Activated naive CD4-positive, alpha-beta T cell treated with anti-CD3 and anti-CD28 coated beads, Interleukin-2, amount 10 ng/mL, durations not matched to agents 7 days and 5 days (primary cell): ENCODE measurements around the gene PARG.
"Not testable (repeated sequence)": the region's sequence is repeated elsewhere in the genome, so short reads cannot be mapped to it uniquely, and the experiment has no call there.

Experiments
- CTCF ChIA-PET: fragments of 350-600 bp; sonication (Branson Sonifier 250); formaldehyde crosslinking; loops from one replicate; lab custom pipeline; 2021; ENCODE audit warnings: antibody characterized with exemption; lab: Charles Lee
- DNase-seq: peaks from one replicate; pipeline ENCODE4 v3.0.0-alpha.2; 2020
- H3K27ac Mint-ChIP-seq: one replicate; pipeline ENCODE4 v1.8.0; 2021; ENCODE audit warnings: mild to moderate bottlenecking, moderate library complexity, mixed read lengths
- H3K27me3 Mint-ChIP-seq: one replicate; pipeline ENCODE4 v1.8.0; 2021; ENCODE audit warnings: mild to moderate bottlenecking, mixed read lengths
- H3K36me3 Mint-ChIP-seq: one replicate; pipeline ENCODE4 v1.8.0; 2021; ENCODE audit warnings: mixed read lengths
- H3K4me1 Mint-ChIP-seq: one replicate; pipeline ENCODE4 v1.8.0; 2021; ENCODE audit warnings: mixed read lengths
- H3K4me3 Mint-ChIP-seq: one replicate; pipeline ENCODE4 v1.8.0; 2021; ENCODE audit warnings: mild to moderate bottlenecking, moderate library complexity, mixed read lengths
- H3K9me3 Mint-ChIP-seq: one replicate; pipeline ENCODE4 v1.8.0; 2021; ENCODE audit warnings: mixed read lengths

The PARG gene

DNA sequence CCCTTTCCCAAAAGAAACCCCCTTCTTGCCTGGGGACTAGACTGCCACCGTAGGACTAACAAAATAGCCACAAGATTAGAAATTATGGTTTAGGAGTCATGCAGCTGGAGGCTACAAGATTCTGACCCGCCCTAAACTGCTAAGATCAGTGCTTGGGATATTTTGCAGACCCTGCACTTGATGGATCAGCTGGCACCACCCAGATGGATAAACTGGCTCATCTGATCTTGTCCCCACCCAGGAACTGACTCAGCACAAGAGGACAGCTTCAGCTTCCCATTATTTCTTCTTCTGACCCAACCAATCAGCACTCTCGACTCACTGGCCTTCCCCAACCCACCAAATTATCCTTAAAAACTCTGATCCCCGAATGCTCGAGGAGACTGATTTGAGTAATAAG is 10.6 kb downstream of the PARG start:
- not testable (repeated sequence) for H3K9me3 Mint-ChIP-seq

DNA sequence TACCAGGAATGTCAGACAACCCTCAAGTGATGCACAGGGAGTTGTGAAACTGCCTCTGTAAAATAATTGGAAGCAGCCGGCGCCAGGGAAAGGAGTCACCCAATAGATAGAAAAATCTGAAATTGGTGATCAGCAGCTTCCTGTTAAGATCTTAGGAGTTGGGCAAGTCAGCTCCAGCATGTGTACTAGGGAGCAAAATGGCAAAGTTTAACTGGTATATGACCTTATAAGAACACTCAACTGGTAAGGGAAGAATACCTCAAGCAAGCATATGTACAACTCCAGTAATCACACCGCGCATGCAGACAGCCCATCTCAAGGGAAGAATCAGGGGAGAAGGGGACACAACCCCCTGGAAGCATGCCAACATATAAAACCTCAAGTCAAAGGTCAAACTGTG is 18.3 kb downstream of the PARG start:
- H3K4me1 Mint-ChIP-seq, H3K27me3 Mint-ChIP-seq, H3K36me3 Mint-ChIP-seq, H3K27ac Mint-ChIP-seq, DNase-seq, H3K9me3 Mint-ChIP-seq, H3K4me3 Mint-ChIP-seq, CTCF ChIA-PET: not testable (repeated sequence)

More for the DNA sequence above, 10.6 kb downstream of the PARG start:
- DNase-seq, CTCF ChIA-PET, H3K4me1 Mint-ChIP-seq, H3K27me3 Mint-ChIP-seq, H3K4me3 Mint-ChIP-seq, H3K27ac Mint-ChIP-seq: not testable (repeated sequence)
- peaks cover 11% of the 10 kb centered on the region for H3K36me3 Mint-ChIP-seq

DNA sequence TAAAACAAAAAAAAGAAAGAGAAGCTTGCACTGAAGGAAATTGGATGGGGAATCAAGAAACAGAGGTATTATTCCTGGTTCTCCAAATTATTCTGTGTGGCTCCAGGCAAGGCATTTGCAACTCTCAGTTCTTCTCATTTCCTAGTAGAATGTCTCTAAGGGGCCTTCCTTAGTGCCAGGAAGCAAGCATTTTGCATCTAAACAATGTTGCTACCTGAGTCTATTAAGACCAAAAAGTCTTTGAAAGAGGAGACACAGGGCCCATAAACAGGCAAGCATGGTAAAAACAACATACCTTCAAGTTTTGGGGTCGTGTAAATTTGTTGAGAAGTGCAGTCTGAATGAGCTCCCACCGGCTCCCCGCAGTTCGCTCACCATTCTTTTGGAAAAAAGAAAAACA is 19.8 kb downstream of the PARG start:
- H3K4me1 Mint-ChIP-seq, H3K27me3 Mint-ChIP-seq, CTCF ChIA-PET, H3K27ac Mint-ChIP-seq, DNase-seq, H3K4me3 Mint-ChIP-seq, H3K9me3 Mint-ChIP-seq, H3K36me3 Mint-ChIP-seq: not testable (repeated sequence)

DNA sequence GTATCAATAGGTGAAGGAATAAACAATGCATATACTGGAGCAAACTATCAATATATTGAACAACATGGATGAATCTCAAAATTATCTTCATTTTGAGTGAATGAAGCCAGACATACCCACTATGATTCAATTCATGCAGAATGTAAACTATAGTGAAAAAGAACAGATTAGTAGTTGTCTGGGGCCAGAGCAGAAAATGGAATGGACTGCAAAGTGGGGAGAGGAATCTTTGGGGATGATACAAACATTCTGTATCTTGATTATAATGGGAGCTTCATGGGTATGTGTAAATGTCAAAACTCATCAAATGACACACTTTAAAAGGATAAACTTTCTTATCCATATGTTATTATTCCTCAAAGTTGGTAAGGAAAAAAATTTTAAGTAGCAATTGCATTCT is 23.9 kb downstream of the PARG start:
- DNase-seq, H3K4me3 Mint-ChIP-seq, CTCF ChIA-PET, H3K4me1 Mint-ChIP-seq, H3K27ac Mint-ChIP-seq, H3K9me3 Mint-ChIP-seq, H3K27me3 Mint-ChIP-seq, H3K36me3 Mint-ChIP-seq: not testable (repeated sequence)

DNA sequence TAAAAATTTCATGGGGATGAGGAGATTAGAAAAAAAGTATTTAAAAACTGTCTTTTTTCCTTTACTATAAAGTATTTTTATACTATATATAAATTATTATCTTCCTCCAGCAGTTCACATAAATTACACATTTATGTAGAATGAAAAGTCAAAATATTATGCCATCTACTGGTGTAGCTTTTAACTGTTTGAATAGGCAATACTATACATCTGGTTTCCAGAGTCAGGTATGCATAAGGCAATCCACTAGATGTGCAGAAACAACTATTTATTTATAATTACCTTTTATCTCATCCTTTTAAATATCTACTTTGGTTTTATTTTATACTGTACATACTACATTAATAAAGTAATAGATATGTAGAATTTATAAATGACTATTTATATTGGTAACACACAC is 25.4 kb downstream of the PARG start:
- H3K9me3 Mint-ChIP-seq, H3K36me3 Mint-ChIP-seq, H3K4me1 Mint-ChIP-seq, H3K27ac Mint-ChIP-seq, H3K27me3 Mint-ChIP-seq, DNase-seq, H3K4me3 Mint-ChIP-seq, CTCF ChIA-PET: not testable (repeated sequence)

DNA sequence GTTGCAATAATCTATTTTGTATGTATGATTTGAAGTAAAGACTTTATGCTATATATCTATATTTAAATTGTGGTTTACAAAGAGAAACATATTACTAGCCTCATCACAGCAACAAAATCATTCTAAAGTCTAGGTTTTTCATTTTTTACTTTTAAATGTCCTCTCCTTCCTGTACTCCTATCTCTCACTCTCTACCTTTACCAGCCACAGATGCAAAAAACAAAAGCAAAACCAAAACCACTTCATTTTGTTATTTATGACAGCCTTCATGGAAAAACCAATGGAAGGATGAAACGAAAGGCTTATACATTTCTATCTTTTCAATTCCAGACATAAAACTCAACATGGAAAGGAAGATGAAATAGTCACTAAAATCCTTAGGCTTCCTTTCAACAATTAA is 31.5 kb downstream of the PARG start:
- DNase-seq, H3K4me1 Mint-ChIP-seq, H3K4me3 Mint-ChIP-seq, H3K27me3 Mint-ChIP-seq, H3K36me3 Mint-ChIP-seq, CTCF ChIA-PET, H3K9me3 Mint-ChIP-seq, H3K27ac Mint-ChIP-seq: not testable (repeated sequence)

DNA sequence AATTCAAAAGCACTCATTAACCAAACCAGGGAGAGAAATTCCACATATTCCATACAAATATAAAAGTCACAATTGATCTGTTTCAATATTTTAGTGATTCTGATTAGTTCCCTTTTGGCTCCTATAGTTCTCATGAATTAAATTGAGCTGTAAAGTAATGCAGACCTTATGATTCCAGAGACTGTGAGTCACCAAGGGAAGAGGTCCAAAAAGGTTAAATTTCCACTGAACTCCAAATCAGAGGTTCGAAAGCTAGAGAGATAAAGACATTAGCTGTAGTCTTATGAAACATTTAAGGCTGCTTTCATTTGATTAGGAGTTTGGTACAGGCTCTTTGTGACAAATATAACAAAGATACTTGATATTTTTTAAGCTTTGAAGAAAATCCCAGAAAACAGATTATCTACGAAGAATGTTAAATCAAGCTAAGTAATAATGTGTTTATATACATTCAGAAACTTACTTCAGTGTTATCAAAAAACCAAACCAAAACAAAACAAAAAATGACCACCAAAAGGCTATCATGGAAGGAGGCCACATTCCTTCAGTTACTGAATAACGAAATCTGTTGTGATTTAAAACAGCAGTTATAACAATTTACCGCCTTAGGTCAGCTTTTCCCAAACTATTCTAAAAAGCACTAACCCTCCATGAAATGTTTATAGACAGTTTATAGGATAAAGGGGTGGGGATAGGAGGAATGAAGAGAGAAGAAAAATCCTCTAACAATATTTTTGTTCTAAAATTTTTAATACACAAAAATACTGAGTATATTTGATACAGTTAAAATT is 33.3 kb downstream of the PARG start:
- not testable (repeated sequence) for H3K36me3 Mint-ChIP-seq, H3K27me3 Mint-ChIP-seq

DNA sequence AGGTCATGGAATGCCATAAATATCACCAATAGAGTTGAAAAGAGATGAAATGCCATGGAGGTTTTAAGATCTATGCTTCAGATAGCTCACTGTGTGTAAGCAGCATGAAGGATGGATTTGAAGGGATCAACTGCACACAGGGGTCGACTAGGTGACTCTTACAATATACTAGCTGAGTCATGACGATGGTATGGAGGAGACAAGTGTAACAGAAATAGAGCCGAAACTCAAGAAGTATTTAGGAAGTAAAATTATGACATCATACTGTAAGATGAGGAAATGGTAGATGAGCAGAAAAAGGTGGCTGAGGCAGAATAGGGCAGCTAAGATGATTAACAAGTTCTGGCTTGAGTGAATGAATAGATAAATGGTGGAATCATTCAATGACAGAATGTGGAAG is 38.0 kb downstream of the PARG start:
- DNase-seq, H3K9me3 Mint-ChIP-seq, H3K27ac Mint-ChIP-seq, H3K36me3 Mint-ChIP-seq, H3K4me3 Mint-ChIP-seq, H3K4me1 Mint-ChIP-seq, CTCF ChIA-PET, H3K27me3 Mint-ChIP-seq: not testable (repeated sequence)

More for the DNA sequence above, 33.3 kb downstream of the PARG start:
- DNase-seq, H3K4me1 Mint-ChIP-seq, CTCF ChIA-PET, H3K4me3 Mint-ChIP-seq, H3K9me3 Mint-ChIP-seq: not testable (repeated sequence)
- H3K27ac Mint-ChIP-seq = peak overlapping the region; percentile 14

DNA sequence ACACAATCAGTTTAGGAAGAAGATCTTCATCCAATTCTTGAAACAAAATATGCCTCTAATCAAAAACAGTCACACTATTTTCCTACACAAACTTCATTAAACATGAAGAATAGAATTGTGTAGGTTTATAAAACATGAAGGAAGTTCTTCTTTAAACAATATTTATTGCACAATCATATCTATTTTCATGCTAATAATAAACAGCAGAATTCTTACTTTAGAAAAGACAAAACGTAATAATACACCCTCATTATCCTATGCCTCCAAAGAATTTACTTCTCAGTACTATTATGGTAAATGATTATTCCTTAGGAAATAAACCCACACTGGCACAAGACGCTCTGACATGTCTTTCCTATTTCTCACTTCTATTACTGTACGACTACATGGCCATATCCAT is 41.4 kb downstream of the PARG start:
- H3K4me1 Mint-ChIP-seq, H3K27me3 Mint-ChIP-seq, H3K4me3 Mint-ChIP-seq, H3K27ac Mint-ChIP-seq, DNase-seq, H3K9me3 Mint-ChIP-seq, CTCF ChIA-PET: not testable (repeated sequence)
- peaks cover 15% of the 10 kb centered on the region for H3K36me3 Mint-ChIP-seq

DNA sequence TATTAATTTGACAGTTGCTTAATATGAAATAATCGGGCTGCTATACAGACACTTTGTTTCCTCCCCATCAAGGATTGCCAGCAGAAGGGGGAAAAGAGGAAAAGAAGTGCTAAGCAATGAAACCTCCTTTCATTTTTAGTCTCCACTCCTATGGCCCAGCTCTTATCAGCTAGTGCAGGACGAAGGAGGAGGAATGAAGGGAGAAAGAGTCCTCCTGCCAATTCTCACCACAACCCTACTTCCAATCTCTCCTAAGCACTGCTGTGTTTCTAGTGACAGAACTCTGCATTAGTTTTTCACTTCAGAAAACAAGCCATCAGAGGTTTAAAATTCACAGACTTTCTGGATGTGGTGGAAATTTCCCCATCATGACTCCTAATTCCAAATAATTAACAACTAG is 41.8 kb downstream of the PARG start:
- DNase-seq, H3K9me3 Mint-ChIP-seq, H3K27ac Mint-ChIP-seq, CTCF ChIA-PET, H3K4me1 Mint-ChIP-seq, H3K27me3 Mint-ChIP-seq, H3K4me3 Mint-ChIP-seq: not testable (repeated sequence)
- H3K36me3 Mint-ChIP-seq = peaks cover 15% of the 10 kb centered on the region

DNA sequence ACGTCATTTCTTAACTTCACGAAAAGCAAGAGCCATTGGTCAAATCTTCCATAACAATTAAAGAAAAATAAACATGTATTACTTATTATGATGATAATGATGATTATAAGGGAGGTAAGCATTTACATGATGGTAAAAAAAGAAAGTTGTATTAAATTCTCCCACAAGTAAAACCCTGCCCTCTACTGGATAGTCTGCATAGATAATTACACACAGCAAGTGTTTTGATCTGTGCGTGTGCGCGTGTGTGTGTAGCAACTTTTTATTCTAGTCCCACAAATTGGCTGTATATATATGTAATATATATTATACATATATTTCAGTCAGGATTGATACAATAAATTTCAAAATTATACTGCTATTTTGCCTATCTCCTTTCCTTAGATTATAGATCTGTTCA is 51.8 kb downstream of the PARG start:
- H3K27ac Mint-ChIP-seq, H3K9me3 Mint-ChIP-seq, CTCF ChIA-PET, DNase-seq, H3K27me3 Mint-ChIP-seq, H3K4me1 Mint-ChIP-seq, H3K36me3 Mint-ChIP-seq, H3K4me3 Mint-ChIP-seq: not testable (repeated sequence)

DNA sequence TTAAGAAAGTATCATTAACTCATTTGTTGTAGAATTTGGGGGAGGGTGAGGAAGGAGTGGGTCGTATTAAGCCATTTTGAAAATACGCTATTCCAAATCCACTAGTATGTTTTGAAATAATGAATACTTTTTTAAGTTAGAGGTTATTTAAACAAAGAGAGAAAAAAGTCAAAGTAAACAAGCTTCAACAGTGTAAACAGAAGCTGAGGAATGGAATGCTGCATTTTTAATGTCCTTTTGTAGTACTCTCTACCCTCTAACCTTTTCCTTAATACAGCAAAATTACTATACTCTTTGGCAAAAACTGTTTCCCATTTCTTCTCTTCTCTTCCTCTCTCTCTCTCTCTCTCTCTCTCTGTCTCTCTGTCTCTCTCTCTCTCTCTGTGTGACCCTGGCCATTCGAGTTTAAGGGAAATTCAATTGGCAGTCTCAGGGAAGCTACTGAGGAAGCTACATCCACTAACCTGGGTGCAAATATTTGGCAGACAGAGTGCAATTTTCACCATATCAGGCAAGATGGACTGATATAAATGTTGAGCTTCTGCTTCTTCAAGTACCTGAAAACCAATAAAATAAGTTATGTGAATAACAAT is 57.0 kb downstream of the PARG start:
- H3K4me3 Mint-ChIP-seq, H3K4me1 Mint-ChIP-seq, CTCF ChIA-PET, H3K27me3 Mint-ChIP-seq, DNase-seq, H3K27ac Mint-ChIP-seq, H3K9me3 Mint-ChIP-seq, H3K36me3 Mint-ChIP-seq: not testable (repeated sequence)

DNA sequence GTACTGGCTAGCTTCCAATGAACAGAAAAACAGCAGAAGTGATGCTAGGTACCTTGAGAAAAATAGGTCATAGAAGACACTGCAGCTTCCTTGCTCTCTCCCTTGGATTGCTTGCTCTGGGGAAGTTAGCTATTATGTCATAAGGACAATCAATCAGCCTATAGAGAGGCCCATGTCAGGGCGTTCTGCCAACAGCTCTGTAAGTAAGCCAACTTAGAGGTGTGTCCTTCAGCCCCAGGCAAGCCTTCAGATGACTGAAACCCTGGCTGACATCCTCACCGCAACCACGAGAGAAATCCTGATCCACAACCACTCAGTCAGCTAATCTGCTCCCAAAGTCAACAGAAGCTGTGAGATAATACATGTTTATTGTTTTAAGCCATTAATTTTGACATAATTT is 58.0 kb downstream of the PARG start:
- H3K27me3 Mint-ChIP-seq, H3K36me3 Mint-ChIP-seq, CTCF ChIA-PET, DNase-seq, H3K4me1 Mint-ChIP-seq, H3K4me3 Mint-ChIP-seq, H3K27ac Mint-ChIP-seq, H3K9me3 Mint-ChIP-seq: not testable (repeated sequence)

DNA sequence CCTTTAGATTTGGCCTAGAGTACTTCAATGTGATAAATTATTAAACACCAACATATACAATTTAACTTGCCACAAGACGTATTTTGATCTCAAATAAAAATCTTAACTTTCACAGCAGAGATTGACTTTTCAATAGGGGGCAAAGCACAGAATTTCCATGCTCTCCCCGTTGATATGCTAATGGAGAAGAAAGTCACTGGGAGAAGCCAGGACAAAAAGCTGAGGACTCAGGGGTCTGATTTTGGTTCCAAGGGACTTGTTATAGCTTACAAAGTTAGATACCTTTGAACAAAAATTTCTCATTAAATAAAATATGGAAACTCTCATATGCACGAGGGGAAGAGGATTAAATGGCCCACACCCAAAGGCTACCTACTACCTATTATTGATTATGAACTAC is 59.5 kb downstream of the PARG start:
- H3K27me3 Mint-ChIP-seq, DNase-seq, H3K4me3 Mint-ChIP-seq, H3K27ac Mint-ChIP-seq, H3K36me3 Mint-ChIP-seq, CTCF ChIA-PET, H3K4me1 Mint-ChIP-seq, H3K9me3 Mint-ChIP-seq: not testable (repeated sequence)

DNA sequence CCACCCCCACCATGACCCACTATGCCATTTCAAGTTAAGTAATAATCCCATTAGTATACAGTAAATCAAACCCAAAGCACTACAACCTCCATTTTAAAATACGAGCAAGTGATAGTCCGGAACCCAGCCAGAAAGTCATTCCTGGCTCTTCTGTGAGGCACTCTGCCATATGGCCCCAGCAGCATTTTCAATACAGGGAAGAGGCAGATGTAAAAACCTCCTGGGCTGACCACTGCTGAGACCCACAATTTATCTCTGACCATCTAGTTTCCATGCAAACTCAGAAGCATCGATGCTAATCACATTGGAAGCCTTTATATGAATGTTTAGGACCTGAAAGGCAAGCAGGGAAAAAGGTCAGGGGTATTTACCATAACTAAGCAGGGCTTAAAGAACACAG is 69.1 kb downstream of the PARG start:
- H3K36me3 Mint-ChIP-seq, H3K4me3 Mint-ChIP-seq, H3K9me3 Mint-ChIP-seq, H3K27me3 Mint-ChIP-seq, H3K27ac Mint-ChIP-seq, CTCF ChIA-PET, DNase-seq, H3K4me1 Mint-ChIP-seq: not testable (repeated sequence)
